ENCODE data around the gene CHD5.

CHD5 gene

GRCh38 chr1:6056572-6056948 lies 123.6 kb downstream of the CHD5 start:
- in situ Hi-C loops (cut with HindIII; ENCODE audit: low pct_ligation_motif_present, low sequenced_read_pairs), result no loop called here
- H3K4me3 ChIP-seq (ENCODE audit: low read depth, low read length), result no peak overlapping the region
- no peak for TF ChIP-seq CTCF (IDR thresholded peaks at IDR 0.05; ENCODE audit: low read depth, low read length, missing control alignments)
- no peak overlapping the region for H3K27ac ChIP-seq
- no peak for DNase-seq
- H3K27me3 ChIP-seq (replicated peaks), result no peaks in the 10 kb centered on the region
- H3K36me3 ChIP-seq (replicated peaks), result no peaks in the 10 kb centered on the region

GRCh38 chr1:6054596-6054995 lies 125.5 kb downstream of the CHD5 start:
- Histone ChIP-seq H3K4me3 (ENCODE audit: low read depth, low read length) (no peak overlapping the region), H3K27me3 (replicated peaks) (no peaks in the 10 kb centered on the region), H3K27ac (no peak overlapping the region), H3K36me3 (replicated peaks) (no peaks in the 10 kb centered on the region)
- TF ChIP-seq CTCF (IDR thresholded peaks at IDR 0.05; ENCODE audit: low read depth, low read length, missing control alignments), result no peak
- DNase-seq, result no peak
- in situ Hi-C loops (cut with HindIII; ENCODE audit: low pct_ligation_motif_present, low sequenced_read_pairs), result no loop called here

GRCh38 chr1:6053206-6053546 lies 126.9 kb downstream of the CHD5 start:
- Histone ChIP-seq H3K36me3 (replicated peaks) (no peaks in the 10 kb centered on the region), H3K4me3 (ENCODE audit: low read depth, low read length) (no peak overlapping the region), H3K27me3 (replicated peaks) (peaks cover 2% of the 10 kb centered on the region), H3K27ac (no peak overlapping the region)
- TF ChIP-seq CTCF (IDR thresholded peaks at IDR 0.05; ENCODE audit: low read depth, low read length, missing control alignments), result no peak
- no peak for DNase-seq
- in situ Hi-C loops (cut with HindIII; ENCODE audit: low pct_ligation_motif_present, low sequenced_read_pairs), result no loop called here

GRCh38 chr1:6052543-6053205 lies 127.4 kb downstream of the CHD5 start:
- in situ Hi-C loops (cut with HindIII; ENCODE audit: low pct_ligation_motif_present, low sequenced_read_pairs), result no loop called here
- Histone ChIP-seq H3K36me3 (replicated peaks) (no peaks in the 10 kb centered on the region), H3K27ac (no peak overlapping the region), H3K4me3 (ENCODE audit: low read depth, low read length) (no peak overlapping the region), H3K27me3 (replicated peaks) (peaks cover 2% of the 10 kb centered on the region)
- peak; percentile 70 for DNase-seq
- TF ChIP-seq CTCF (IDR thresholded peaks at IDR 0.05; ENCODE audit: low read depth, low read length, missing control alignments), result peak; percentile 65
